Measurements from ENCODE around the gene SYNGR4. TPM values are rescaled to one million over a fixed set of nuclear protein-coding genes. Genes with fewer than 3 reads are reported as not detected.

Gene SYNGR4
- total RNA-seq, 1 experiment from 2014 or later: not detected

DNA sequence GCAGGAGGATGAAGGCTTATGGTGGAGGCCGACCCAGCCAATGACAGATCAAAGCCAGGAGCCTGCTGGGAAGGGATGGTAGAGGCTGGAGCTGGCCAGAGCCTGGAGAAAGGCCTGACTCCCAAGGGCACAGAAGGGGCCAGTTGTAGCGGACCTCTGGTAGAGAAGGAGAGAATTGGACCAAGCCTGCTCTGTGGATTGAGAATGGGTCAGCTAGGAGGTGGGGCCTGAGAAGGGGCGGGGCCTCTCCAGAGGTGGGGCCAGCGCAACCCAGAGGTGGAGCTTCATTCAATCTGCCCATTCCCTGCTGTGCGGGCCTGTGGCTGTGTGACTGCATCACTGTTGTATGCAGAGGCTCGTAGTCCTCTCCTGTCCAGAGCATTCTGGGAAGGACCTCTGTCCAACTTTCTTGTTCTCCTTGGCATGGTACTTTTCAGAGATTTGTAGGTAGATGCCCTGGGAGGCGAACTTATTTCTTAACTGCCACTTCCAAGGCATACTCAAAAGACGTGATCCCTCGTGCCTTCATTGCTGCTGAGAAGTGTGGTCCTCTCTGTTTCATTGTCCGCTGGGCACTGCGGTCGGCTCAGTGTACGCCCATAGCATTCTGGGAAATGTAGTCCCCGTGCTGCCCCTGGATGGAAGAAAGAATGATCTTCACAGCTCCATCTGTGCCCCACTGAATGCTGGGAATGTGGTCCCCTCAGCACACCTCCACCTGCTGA lies 36.0 kb downstream of the SYNGR4 start:
- peaks cover 68% of the 10 kb centered on the region for H3K4me1 Mint-ChIP-seq
- peak; percentile 62 for ATAC-seq
- H3K9me3 Mint-ChIP-seq: no peaks in the 10 kb centered on the region
- POLR2A ChIA-PET: interaction anchor here (0.6 to 3.0 kb wide), 10 partner anchors 9 to 102 kb away, joined by 3 to 27 read pairs (median 5); partner anchors contain the start of genes GRWD1, KDELR1, SYNGR4 and TMEM143
- CTCF ChIA-PET: interaction anchor here (0.8 to 6.0 kb wide), 10 partner anchors 9 to 189 kb away, joined by 3 to 92 read pairs (median 5); partner anchors contain the start of gene KDELR1
- peak overlapping the region; percentile 73 for H3K4me3 Mint-ChIP-seq
- H3K27ac Mint-ChIP-seq: peak overlapping the region; percentile 100
- H3K27me3 Mint-ChIP-seq (ENCODE audit: low read depth): peaks cover 30% of the 10 kb centered on the region
- DNase-seq (ENCODE audit: low spot score): peak; percentile 90
- 0 out of 2 replicates have a peak, but pooled peaks cover under 1% of the 10 kb centered on the region for H3K36me3 Mint-ChIP-seq
- TF ChIP-seq, protein P1, sequence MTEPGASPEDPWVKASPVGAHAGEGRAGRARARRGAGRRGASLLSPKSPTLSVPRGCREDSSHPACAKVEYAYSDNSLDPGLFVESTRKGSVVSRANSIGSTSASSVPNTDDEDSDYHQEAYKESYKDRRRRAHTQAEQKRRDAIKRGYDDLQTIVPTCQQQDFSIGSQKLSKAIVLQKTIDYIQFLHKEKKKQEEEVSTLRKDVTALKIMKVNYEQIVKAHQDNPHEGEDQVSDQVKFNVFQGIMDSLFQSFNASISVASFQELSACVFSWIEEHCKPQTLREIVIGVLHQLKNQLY (CRISPR knock-in tag; IDR thresholded peaks at IDR 0.05): no peak
- TF ChIP-seq ELF4 (CRISPR knock-in tag; IDR thresholded peaks at IDR 0.05; ENCODE audit: low read depth) (no peak), CREM (CRISPR knock-in tag; IDR thresholded peaks at IDR 0.05) (peak; percentile 42; the same call in 1 of the 2 replicates), TEAD1 (CRISPR knock-in tag; IDR thresholded peaks at IDR 0.05) (peak; percentile 71; the same call in 1 of the 2 replicates), ZNF121 (CRISPR knock-in tag; IDR thresholded peaks at IDR 0.05) (peak; percentile 32; the same call in 1 of the 2 replicates), ZNF416 (CRISPR knock-in tag; IDR thresholded peaks at IDR 0.05) (0 out of 2 replicates have a peak, but pooled peaks have one; percentile 3), SMAD3 (CRISPR knock-in tag; IDR thresholded peaks at IDR 0.05; ENCODE audit: borderline replicate concordance) (no peak), ZNF423 (CRISPR knock-in tag; IDR thresholded peaks at IDR 0.05) (no peak), SOX15 (CRISPR knock-in tag; IDR thresholded peaks at IDR 0.05) (no peak), PRRX2 (CRISPR knock-in tag; IDR thresholded peaks at IDR 0.05) (0 out of 2 replicates have a peak, but pooled peaks have one; percentile 45), ETV6 (CRISPR knock-in tag; IDR thresholded peaks at IDR 0.05) (peak; percentile 42), SMAD4 (CRISPR knock-in tag; IDR thresholded peaks at IDR 0.05) (no peak), ZNF317 (CRISPR knock-in tag; IDR thresholded peaks at IDR 0.05; ENCODE audit: borderline replicate concordance, low read depth) (no peak), ZNF263 (CRISPR knock-in tag; IDR thresholded peaks at IDR 0.05; ENCODE audit: low read depth) (no peak), SP1 (CRISPR knock-in tag; conservative IDR thresholded peaks at IDR 0.05) (peak; percentile 10; the same call in 1 of the 2 replicates), FOXK1 (CRISPR knock-in tag; IDR thresholded peaks at IDR 0.05) (peak; percentile 66; the same call in 1 of the 2 replicates)
- TF ChIP-seq, protein P2, sequence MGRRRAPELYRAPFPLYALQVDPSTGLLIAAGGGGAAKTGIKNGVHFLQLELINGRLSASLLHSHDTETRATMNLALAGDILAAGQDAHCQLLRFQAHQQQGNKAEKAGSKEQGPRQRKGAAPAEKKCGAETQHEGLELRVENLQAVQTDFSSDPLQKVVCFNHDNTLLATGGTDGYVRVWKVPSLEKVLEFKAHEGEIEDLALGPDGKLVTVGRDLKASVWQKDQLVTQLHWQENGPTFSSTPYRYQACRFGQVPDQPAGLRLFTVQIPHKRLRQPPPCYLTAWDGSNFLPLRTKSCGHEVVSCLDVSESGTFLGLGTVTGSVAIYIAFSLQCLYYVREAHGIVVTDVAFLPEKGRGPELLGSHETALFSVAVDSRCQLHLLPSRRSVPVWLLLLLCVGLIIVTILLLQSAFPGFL (CRISPR knock-in tag; IDR thresholded peaks at IDR 0.05; ENCODE audit: borderline replicate concordance): 0 out of 2 replicates have a peak, but pooled peaks have one; percentile 20
- TF ChIP-seq, protein P3, sequence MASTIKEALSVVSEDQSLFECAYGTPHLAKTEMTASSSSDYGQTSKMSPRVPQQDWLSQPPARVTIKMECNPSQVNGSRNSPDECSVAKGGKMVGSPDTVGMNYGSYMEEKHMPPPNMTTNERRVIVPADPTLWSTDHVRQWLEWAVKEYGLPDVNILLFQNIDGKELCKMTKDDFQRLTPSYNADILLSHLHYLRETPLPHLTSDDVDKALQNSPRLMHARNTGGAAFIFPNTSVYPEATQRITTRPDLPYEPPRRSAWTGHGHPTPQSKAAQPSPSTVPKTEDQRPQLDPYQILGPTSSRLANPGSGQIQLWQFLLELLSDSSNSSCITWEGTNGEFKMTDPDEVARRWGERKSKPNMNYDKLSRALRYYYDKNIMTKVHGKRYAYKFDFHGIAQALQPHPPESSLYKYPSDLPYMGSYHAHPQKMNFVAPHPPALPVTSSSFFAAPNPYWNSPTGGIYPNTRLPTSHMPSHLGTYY (CRISPR knock-in tag; IDR thresholded peaks at IDR 0.05): no peak
- TF ChIP-seq, protein P4, sequence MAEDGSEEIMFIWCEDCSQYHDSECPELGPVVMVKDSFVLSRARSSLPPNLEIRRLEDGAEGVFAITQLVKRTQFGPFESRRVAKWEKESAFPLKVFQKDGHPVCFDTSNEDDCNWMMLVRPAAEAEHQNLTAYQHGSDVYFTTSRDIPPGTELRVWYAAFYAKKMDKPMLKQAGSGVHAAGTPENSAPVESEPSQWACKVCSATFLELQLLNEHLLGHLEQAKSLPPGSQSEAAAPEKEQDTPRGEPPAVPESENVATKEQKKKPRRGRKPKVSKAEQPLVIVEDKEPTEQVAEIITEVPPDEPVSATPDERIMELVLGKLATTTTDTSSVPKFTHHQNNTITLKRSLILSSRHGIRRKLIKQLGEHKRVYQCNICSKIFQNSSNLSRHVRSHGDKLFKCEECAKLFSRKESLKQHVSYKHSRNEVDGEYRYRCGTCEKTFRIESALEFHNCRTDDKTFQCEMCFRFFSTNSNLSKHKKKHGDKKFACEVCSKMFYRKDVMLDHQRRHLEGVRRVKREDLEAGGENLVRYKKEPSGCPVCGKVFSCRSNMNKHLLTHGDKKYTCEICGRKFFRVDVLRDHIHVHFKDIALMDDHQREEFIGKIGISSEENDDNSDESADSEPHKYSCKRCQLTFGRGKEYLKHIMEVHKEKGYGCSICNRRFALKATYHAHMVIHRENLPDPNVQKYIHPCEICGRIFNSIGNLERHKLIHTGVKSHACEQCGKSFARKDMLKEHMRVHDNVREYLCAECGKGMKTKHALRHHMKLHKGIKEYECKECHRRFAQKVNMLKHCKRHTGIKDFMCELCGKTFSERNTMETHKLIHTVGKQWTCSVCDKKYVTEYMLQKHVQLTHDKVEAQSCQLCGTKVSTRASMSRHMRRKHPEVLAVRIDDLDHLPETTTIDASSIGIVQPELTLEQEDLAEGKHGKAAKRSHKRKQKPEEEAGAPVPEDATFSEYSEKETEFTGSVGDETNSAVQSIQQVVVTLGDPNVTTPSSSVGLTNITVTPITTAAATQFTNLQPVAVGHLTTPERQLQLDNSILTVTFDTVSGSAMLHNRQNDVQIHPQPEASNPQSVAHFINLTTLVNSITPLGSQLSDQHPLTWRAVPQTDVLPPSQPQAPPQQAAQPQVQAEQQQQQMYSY (CRISPR knock-in tag; IDR thresholded peaks at IDR 0.05): 0 out of 2 replicates have a peak, but pooled peaks have one; percentile 9
- TF ChIP-seq, protein P5, sequence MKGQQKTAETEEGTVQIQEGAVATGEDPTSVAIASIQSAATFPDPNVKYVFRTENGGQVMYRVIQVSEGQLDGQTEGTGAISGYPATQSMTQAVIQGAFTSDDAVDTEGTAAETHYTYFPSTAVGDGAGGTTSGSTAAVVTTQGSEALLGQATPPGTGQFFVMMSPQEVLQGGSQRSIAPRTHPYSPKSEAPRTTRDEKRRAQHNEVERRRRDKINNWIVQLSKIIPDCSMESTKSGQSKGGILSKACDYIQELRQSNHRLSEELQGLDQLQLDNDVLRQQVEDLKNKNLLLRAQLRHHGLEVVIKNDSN (CRISPR knock-in tag; IDR thresholded peaks at IDR 0.05): 0 out of 2 replicates have a peak, but pooled peaks have one; percentile 34

All from WTC11 (cell line).